Measurements from ENCODE around the gene NMUR2. TPM values are rescaled to one million over a fixed set of nuclear protein-coding genes. Genes with fewer than 3 reads are reported as not detected.

Gene NMUR2, protein sequence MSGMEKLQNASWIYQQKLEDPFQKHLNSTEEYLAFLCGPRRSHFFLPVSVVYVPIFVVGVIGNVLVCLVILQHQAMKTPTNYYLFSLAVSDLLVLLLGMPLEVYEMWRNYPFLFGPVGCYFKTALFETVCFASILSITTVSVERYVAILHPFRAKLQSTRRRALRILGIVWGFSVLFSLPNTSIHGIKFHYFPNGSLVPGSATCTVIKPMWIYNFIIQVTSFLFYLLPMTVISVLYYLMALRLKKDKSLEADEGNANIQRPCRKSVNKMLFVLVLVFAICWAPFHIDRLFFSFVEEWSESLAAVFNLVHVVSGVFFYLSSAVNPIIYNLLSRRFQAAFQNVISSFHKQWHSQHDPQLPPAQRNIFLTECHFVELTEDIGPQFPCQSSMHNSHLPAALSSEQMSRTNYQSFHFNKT
- total RNA-seq (2021; ENCODE audit: unreplicated experiment) (not detected), Bru-seq, nascent RNA (not detected), BruChase-seq, experiment 1, labeled RNA remaining after a 2-hour chase (not detected), BruChase-seq, experiment 2, labeled RNA remaining after a 6-hour chase (not detected)
- not detected for polyA plus RNA-seq (2012; ENCODE audit: insufficient read length)
- long read RNA-seq, result 0 reads

DNA sequence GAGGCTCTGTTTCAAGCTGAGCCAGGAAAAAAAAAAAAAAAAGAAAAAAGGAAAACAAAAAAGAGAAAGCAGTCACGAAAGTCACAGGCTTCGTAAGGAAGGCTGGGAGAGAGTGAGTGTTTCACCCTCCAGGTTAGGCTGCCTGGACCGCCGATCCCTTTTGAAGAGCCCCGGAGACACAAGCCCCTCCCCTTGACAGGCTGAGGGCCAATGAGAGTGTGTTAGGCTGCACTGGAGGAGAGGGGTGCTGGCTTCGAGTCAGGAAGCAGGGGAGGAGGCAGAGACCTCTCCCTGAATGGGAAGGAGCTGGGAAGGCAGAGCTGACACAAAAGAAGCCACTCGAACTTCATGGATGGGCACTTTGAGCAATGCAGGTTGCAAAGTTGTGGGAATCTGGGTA, at the start of gene NMUR2:
Gene NMUR2, minus strand, starts transcription at position 135 of the 400 bp plus-strand sequence. CDS start 166 bp downstream, outside the sequence.
- POLR2A ChIA-PET, result no interaction called here
- no peak within 1 kb of the TSS for H3K4me3 ChIP-seq (ENCODE audit: low read depth in 2 of 2, low read length in 2 of 2)
- BruUV-seq (replicated peaks), result no TSS peak
- no peaks in the 10 kb centered on the region for H3K4me1 ChIP-seq (ENCODE audit: control insufficient read depth, insufficient read depth, low read length)
- H3K9me3 ChIP-seq (ENCODE audit: control insufficient read depth, insufficient read depth, low read depth, low read length), result no peaks in the 10 kb centered on the region
- no peaks in the 10 kb centered on the region for H3K36me3 ChIP-seq (ENCODE audit: control insufficient read depth, insufficient read depth, low read length)
- no peaks in the 10 kb centered on the region for H3K27me3 ChIP-seq (ENCODE audit: control insufficient read depth, insufficient read depth, low read length)
- no peak for ATAC-seq
- intact Hi-C loops (cut with micrococcal nuclease; ENCODE audit: unreplicated experiment) (no loop called here), in situ Hi-C loops (cut with HindIII; ENCODE audit: low pct_unique_long_range_greater_than_20kb, low sequenced_read_pairs) (no loop called here)
- H3K27ac ChIP-seq (ENCODE audit: low read length), result no peak within 1 kb of the TSS
- TF ChIP-seq TCF7L2 (IDR thresholded peaks at IDR 0.05; ENCODE audit: low read depth, low read length), result no peak
- TF ChIP-seq, protein P1, sequence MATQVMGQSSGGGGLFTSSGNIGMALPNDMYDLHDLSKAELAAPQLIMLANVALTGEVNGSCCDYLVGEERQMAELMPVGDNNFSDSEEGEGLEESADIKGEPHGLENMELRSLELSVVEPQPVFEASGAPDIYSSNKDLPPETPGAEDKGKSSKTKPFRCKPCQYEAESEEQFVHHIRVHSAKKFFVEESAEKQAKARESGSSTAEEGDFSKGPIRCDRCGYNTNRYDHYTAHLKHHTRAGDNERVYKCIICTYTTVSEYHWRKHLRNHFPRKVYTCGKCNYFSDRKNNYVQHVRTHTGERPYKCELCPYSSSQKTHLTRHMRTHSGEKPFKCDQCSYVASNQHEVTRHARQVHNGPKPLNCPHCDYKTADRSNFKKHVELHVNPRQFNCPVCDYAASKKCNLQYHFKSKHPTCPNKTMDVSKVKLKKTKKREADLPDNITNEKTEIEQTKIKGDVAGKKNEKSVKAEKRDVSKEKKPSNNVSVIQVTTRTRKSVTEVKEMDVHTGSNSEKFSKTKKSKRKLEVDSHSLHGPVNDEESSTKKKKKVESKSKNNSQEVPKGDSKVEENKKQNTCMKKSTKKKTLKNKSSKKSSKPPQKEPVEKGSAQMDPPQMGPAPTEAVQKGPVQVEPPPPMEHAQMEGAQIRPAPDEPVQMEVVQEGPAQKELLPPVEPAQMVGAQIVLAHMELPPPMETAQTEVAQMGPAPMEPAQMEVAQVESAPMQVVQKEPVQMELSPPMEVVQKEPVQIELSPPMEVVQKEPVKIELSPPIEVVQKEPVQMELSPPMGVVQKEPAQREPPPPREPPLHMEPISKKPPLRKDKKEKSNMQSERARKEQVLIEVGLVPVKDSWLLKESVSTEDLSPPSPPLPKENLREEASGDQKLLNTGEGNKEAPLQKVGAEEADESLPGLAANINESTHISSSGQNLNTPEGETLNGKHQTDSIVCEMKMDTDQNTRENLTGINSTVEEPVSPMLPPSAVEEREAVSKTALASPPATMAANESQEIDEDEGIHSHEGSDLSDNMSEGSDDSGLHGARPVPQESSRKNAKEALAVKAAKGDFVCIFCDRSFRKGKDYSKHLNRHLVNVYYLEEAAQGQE (IDR thresholded peaks at IDR 0.05; ENCODE audit: insufficient read depth in 1 of 2, low read depth in 2 of 2, low read length in 1 of 2), result no peak
- TF ChIP-seq POLR2AphosphoS5 (IDR thresholded peaks at IDR 0.05; ENCODE audit: low read depth, low read length), result no peak
- TF ChIP-seq, protein P2, sequence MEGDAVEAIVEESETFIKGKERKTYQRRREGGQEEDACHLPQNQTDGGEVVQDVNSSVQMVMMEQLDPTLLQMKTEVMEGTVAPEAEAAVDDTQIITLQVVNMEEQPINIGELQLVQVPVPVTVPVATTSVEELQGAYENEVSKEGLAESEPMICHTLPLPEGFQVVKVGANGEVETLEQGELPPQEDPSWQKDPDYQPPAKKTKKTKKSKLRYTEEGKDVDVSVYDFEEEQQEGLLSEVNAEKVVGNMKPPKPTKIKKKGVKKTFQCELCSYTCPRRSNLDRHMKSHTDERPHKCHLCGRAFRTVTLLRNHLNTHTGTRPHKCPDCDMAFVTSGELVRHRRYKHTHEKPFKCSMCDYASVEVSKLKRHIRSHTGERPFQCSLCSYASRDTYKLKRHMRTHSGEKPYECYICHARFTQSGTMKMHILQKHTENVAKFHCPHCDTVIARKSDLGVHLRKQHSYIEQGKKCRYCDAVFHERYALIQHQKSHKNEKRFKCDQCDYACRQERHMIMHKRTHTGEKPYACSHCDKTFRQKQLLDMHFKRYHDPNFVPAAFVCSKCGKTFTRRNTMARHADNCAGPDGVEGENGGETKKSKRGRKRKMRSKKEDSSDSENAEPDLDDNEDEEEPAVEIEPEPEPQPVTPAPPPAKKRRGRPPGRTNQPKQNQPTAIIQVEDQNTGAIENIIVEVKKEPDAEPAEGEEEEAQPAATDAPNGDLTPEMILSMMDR (IDR thresholded peaks at IDR 0.05), result no peak
- DNase-seq (ENCODE audit: low read depth, low spot score), result no peak
- CTCF ChIA-PET, result no interaction called here

DNA sequence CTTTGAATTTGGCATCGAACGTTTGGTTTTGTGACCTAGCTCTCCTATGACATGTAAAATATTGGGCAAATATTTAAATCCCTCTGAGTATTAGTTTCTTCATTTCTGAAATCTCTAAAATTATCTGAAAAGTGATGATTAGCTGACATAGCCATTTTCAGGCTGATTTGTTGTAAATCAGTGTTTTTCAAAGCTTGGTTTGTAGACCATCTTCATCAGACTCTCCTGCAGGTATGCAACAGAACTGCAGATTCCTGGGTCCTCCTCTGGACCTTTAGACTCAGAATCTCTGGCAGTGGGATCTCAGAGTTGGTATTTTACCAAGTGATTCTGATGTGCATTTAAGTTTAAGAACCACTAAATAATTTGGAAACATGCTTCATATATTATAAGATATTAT, 38.9 kb upstream of the NMUR2 start:
- ChIA-PET POLR2A (no interaction called here), CTCF (no interaction called here)
- no peaks in the 10 kb centered on the region for H3K9me3 ChIP-seq (ENCODE audit: control insufficient read depth, insufficient read depth, low read depth, low read length)
- H3K27ac ChIP-seq (ENCODE audit: low read length), result no peak overlapping the region
- no peak overlapping the region for H3K4me3 ChIP-seq (ENCODE audit: low read depth in 2 of 2, low read length in 2 of 2)
- no TSS peak for BruUV-seq (replicated peaks)
- DNase-seq (ENCODE audit: low read depth, low spot score) (no peak), ATAC-seq (no peak)
- in situ Hi-C loops (cut with HindIII; ENCODE audit: low pct_unique_long_range_greater_than_20kb, low sequenced_read_pairs), result no loop called here
- H3K4me1 ChIP-seq (ENCODE audit: control insufficient read depth, insufficient read depth, low read length), result no peaks in the 10 kb centered on the region
- TF ChIP-seq TCF7L2 (IDR thresholded peaks at IDR 0.05; ENCODE audit: low read depth, low read length) (no peak), POLR2AphosphoS5 (IDR thresholded peaks at IDR 0.05; ENCODE audit: low read depth, low read length) (no peak), SIN3A (IDR thresholded peaks at IDR 0.05; ENCODE audit: borderline replicate concordance, insufficient read depth, low read depth, low read length) (no peak)
- TF ChIP-seq, protein P1 (IDR thresholded peaks at IDR 0.05; ENCODE audit: insufficient read depth in 1 of 2, low read depth in 2 of 2, low read length in 1 of 2), result no peak
- TF ChIP-seq, protein P2 (IDR thresholded peaks at IDR 0.05), result no peak
- H3K27me3 ChIP-seq (ENCODE audit: control insufficient read depth, insufficient read depth, low read length), result no peaks in the 10 kb centered on the region
- H3K36me3 ChIP-seq (ENCODE audit: control insufficient read depth, insufficient read depth, low read length), result no peaks in the 10 kb centered on the region
- intact Hi-C loops (cut with micrococcal nuclease; ENCODE audit: unreplicated experiment), result no loop called here

All from Panc1 (cell line).